ENCODE data around the gene HTR3D.
"Not testable (repeated sequence)": the region's sequence is repeated elsewhere in the genome, so short reads cannot be mapped to it uniquely, and the experiment has no call there.

HTR3D gene

GRCh38 chr3:184016169-184016570 is 15.4 kb upstream of the HTR3D start:
- TF ChIP-seq CTCF (IDR thresholded peaks at IDR 0.05; ENCODE audit: insufficient read depth, low read length, missing control alignments): no peak
- H3K4me3 ChIP-seq (ENCODE audit: low read depth, low read length): no peak overlapping the region
- CTCF ChIA-PET: interaction anchor here (0.7 to 5.0 kb wide), 14 partner anchors 9 to 234 kb away, joined by 3 to 73 read pairs (median 4); partner anchors contain the start of genes EEF1AKMT4 and PARL
- POLR2A ChIA-PET: no interaction called here
- no peak for DNase-seq (ENCODE audit: low read depth, low spot score)

- TF ChIP-seq CTCF (IDR thresholded peaks at IDR 0.05; ENCODE audit: insufficient read depth, low read length, missing control alignments): peak; percentile 56
- peak overlapping the region; percentile 98 for H3K4me3 ChIP-seq (ENCODE audit: low read depth, low read length)
- CTCF ChIA-PET: interaction anchor here (0.7 to 5.0 kb wide), 28 partner anchors 9 to 134 kb away, joined by 3 to 73 read pairs (median 4); partner anchors contain the start of genes EIF2B5 and PARL
- POLR2A ChIA-PET: interaction anchor here (1.0 to 1.2 kb wide), 2 partner anchors 11 to 14 kb away, joined by 3 to 7 read pairs; no protein-coding TSS in a partner anchor
- DNase-seq (ENCODE audit: low read depth, low spot score): no peak
Measured at GRCh38 chr3:184016811-184017671, 14.5 kb upstream of the HTR3D start.

- TF ChIP-seq CTCF (IDR thresholded peaks at IDR 0.05; ENCODE audit: insufficient read depth, low read length, missing control alignments): no peak
- POLR2A ChIA-PET: interaction anchor here (1.0 to 1.2 kb wide), 2 partner anchors 12 to 14 kb away, joined by 3 to 7 read pairs; no protein-coding TSS in a partner anchor
- peak within 1 kb of the TSS; percentile 98 for H3K4me3 ChIP-seq (ENCODE audit: low read depth, low read length)
- CTCF ChIA-PET: interaction anchor here (0.5 to 5.0 kb wide), 27 partner anchors 8 to 232 kb away, joined by 3 to 73 read pairs (median 4); partner anchors contain the start of genes EEF1AKMT4, EIF2B5 and PARL
- peak; percentile 41 for DNase-seq (ENCODE audit: low read depth, low spot score)
Measured at GRCh38 chr3:184017672-184018423, 13.7 kb upstream of the HTR3D start, which contains the start of gene ABCC5. TSS of gene ABCC5 (minus strand) at chr3:184017884. CDS start at chr3:184014392, 3,492 bp downstream.

- CTCF ChIA-PET: interaction anchor here (0.5 to 5.0 kb wide), 26 partner anchors 8 to 231 kb away, joined by 3 to 73 read pairs (median 4); partner anchors contain the start of genes EEF1AKMT4 and PARL
- POLR2A ChIA-PET: interaction anchor here (1.0 to 1.2 kb wide), 2 partner anchors 13 to 15 kb away, joined by 3 to 7 read pairs; no protein-coding TSS in a partner anchor
- H3K4me3 ChIP-seq (ENCODE audit: low read depth, low read length): peak overlapping the region; percentile 98
- no peak for TF ChIP-seq CTCF (IDR thresholded peaks at IDR 0.05; ENCODE audit: insufficient read depth, low read length, missing control alignments)
- DNase-seq (ENCODE audit: low read depth, low spot score): no peak
Measured at GRCh38 chr3:184018424-184018973, 13.0 kb upstream of the HTR3D start.

- CTCF ChIA-PET: interaction anchor here (0.6 to 1.1 kb wide), 6 partner anchors 10 to 267 kb away, joined by 3 to 5 read pairs (median 3); no protein-coding TSS in a partner anchor
- POLR2A ChIA-PET: no interaction called here
- no peak for TF ChIP-seq CTCF (IDR thresholded peaks at IDR 0.05; ENCODE audit: insufficient read depth, low read length, missing control alignments)
- no peak for DNase-seq (ENCODE audit: low read depth, low spot score)
- H3K4me3 ChIP-seq (ENCODE audit: low read depth, low read length): no peak overlapping the region
Measured at GRCh38 chr3:184022323-184022722, 9.2 kb upstream of the HTR3D start.

GRCh38 chr3:184025256-184025655 is 6.3 kb upstream of the HTR3D start:
- H3K4me3 ChIP-seq (ENCODE audit: low read depth, low read length); DNase-seq (ENCODE audit: low read depth, low spot score); POLR2A ChIA-PET: not testable (repeated sequence)
- CTCF ChIA-PET: interaction anchor here (0.6 kb wide), 1 partner anchor 130 kb away, joined by 3 read pairs; no protein-coding TSS in a partner anchor

- H3K4me3 ChIP-seq (ENCODE audit: low read depth, low read length); POLR2A ChIA-PET; DNase-seq (ENCODE audit: low read depth, low spot score): not testable (repeated sequence)
- CTCF ChIA-PET: interaction anchor here (2.1 kb wide), 1 partner anchor 11 kb away, joined by 8 read pairs; no protein-coding TSS in a partner anchor
Measured at GRCh38 chr3:184028275-184028890, 3.2 kb upstream of the HTR3D start.
